CMK (cell line): ENCODE measurements around the gene PTPN1.
"Not testable (repeated sequence)": the region's sequence is repeated elsewhere in the genome, so short reads cannot be mapped to it uniquely, and the experiment has no call there.

Source experiments
- DNase-seq: peaks from one replicate; pipeline ENCODE4 v3.0.0-alpha.2; 2010; ENCODE audit warnings: low read depth

Gene PTPN1

GRCh38 chr20:50592282-50593004 is 82.3 kb downstream of the PTPN1 start:
- DNase-seq: no peak

- DNase-seq: no peak
Measured at GRCh38 chr20:50593005-50593335, 82.8 kb downstream of the PTPN1 start.

GRCh38 chr20:50594231-50594590 is 84.0 kb downstream of the PTPN1 start:
- no peak for DNase-seq

GRCh38 chr20:50594591-50595432 is 84.6 kb downstream of the PTPN1 start:
- no peak for DNase-seq

GRCh38 chr20:50595433-50595895 is 85.3 kb downstream of the PTPN1 start:
- DNase-seq: no peak

GRCh38 chr20:50595988-50596693 is 86.0 kb downstream of the PTPN1 start:
- DNase-seq: no peak

GRCh38 chr20:50596694-50597021 is 86.5 kb downstream of the PTPN1 start:
- DNase-seq: no peak

GRCh38 chr20:50597406-50597969 is 87.3 kb downstream of the PTPN1 start:
- DNase-seq: no peak

- no peak for DNase-seq
Measured at GRCh38 chr20:50598074-50598473, 87.9 kb downstream of the PTPN1 start.

GRCh38 chr20:50598768-50599167 is 88.6 kb downstream of the PTPN1 start:
- DNase-seq: not testable (repeated sequence)

- no peak for DNase-seq
Measured at GRCh38 chr20:50600281-50600895, 90.2 kb downstream of the PTPN1 start.

- DNase-seq: no peak
Measured at GRCh38 chr20:50601511-50602431, 91.6 kb downstream of the PTPN1 start.

GRCh38 chr20:50602432-50603088 is 92.4 kb downstream of the PTPN1 start:
- no peak for DNase-seq

GRCh38 chr20:50604451-50604850 is 94.3 kb downstream of the PTPN1 start:
- DNase-seq: no peak

- DNase-seq: no peak
Measured at GRCh38 chr20:50605136-50605535, 95.0 kb downstream of the PTPN1 start.

GRCh38 chr20:50607436-50607835 is 97.3 kb downstream of the PTPN1 start:
- no peak for DNase-seq

GRCh38 chr20:50607850-50608749 is 97.9 kb downstream of the PTPN1 start:
- DNase-seq: no peak

GRCh38 chr20:50608750-50609104 is 98.5 kb downstream of the PTPN1 start:
- DNase-seq: no peak

- DNase-seq: no peak
Measured at GRCh38 chr20:50609438-50609989, 99.3 kb downstream of the PTPN1 start.
